ENCODE data around the gene KREMEN1.
"Not testable (repeated sequence)": the region's sequence is repeated elsewhere in the genome, so short reads cannot be mapped to it uniquely, and the experiment has no call there.

The KREMEN1 gene

GRCh38 chr22:29080106-29080975 lies 7.5 kb downstream of the KREMEN1 start:
- H3K4me3 Mint-ChIP-seq = no peak overlapping the region

GRCh38 chr22:29081517-29082236 lies 8.8 kb downstream of the KREMEN1 start:
- Mint-ChIP-seq H3K4me1 (no peaks in the 10 kb centered on the region), H3K27ac (no peak overlapping the region), H3K9me3 (no peaks in the 10 kb centered on the region), H3K27me3 (peaks cover 38% of the 10 kb centered on the region), H3K4me3 (no peak overlapping the region), H3K36me3 (no peaks in the 10 kb centered on the region)
- ATAC-seq = no peak

More at GRCh38 chr22:29080106-29080975, 7.5 kb downstream of the KREMEN1 start:
- no peak for ATAC-seq
- H3K4me1 Mint-ChIP-seq = no peaks in the 10 kb centered on the region
- H3K27me3 Mint-ChIP-seq = peaks cover 48% of the 10 kb centered on the region
- no peaks in the 10 kb centered on the region for H3K9me3 Mint-ChIP-seq
- no peaks in the 10 kb centered on the region for H3K36me3 Mint-ChIP-seq
- H3K27ac Mint-ChIP-seq = no peak overlapping the region

- Mint-ChIP-seq H3K4me3 (no peak overlapping the region), H3K27ac (no peak overlapping the region), H3K9me3 (no peaks in the 10 kb centered on the region), H3K36me3 (no peaks in the 10 kb centered on the region), H3K4me1 (no peaks in the 10 kb centered on the region), H3K27me3 (peaks cover 34% of the 10 kb centered on the region)
- ATAC-seq = no peak
Measured at GRCh38 chr22:29082826-29083545, 10.2 kb downstream of the KREMEN1 start.

GRCh38 chr22:29083576-29083932 lies 10.7 kb downstream of the KREMEN1 start:
- H3K36me3 Mint-ChIP-seq, ATAC-seq, H3K9me3 Mint-ChIP-seq, H3K27ac Mint-ChIP-seq, H3K4me3 Mint-ChIP-seq, H3K4me1 Mint-ChIP-seq: not testable (repeated sequence)
- H3K27me3 Mint-ChIP-seq = peaks cover 28% of the 10 kb centered on the region

GRCh38 chr22:29083933-29084591 lies 11.2 kb downstream of the KREMEN1 start:
- Mint-ChIP-seq H3K9me3 (no peaks in the 10 kb centered on the region), H3K4me1 (no peaks in the 10 kb centered on the region), H3K27ac (no peak overlapping the region), H3K36me3 (no peaks in the 10 kb centered on the region), H3K27me3 (peaks cover 28% of the 10 kb centered on the region), H3K4me3 (no peak overlapping the region)
- ATAC-seq = no peak

- Mint-ChIP-seq H3K4me1 (no peaks in the 10 kb centered on the region), H3K36me3 (no peaks in the 10 kb centered on the region), H3K9me3 (no peaks in the 10 kb centered on the region), H3K27ac (no peak overlapping the region), H3K4me3 (no peak overlapping the region), H3K27me3 (peaks cover 33% of the 10 kb centered on the region)
- no peak for ATAC-seq
Measured at GRCh38 chr22:29087012-29087411, 14.2 kb downstream of the KREMEN1 start.

- Mint-ChIP-seq H3K36me3 (no peaks in the 10 kb centered on the region), H3K27ac (no peak overlapping the region), H3K4me1 (no peaks in the 10 kb centered on the region), H3K4me3 (no peak overlapping the region), H3K9me3 (no peaks in the 10 kb centered on the region), H3K27me3 (peaks cover 30% of the 10 kb centered on the region)
- no peak for ATAC-seq
Measured at GRCh38 chr22:29088809-29089208, 16.0 kb downstream of the KREMEN1 start.

- peaks cover 28% of the 10 kb centered on the region for H3K27me3 Mint-ChIP-seq
- H3K4me1 Mint-ChIP-seq = no peaks in the 10 kb centered on the region
- H3K27ac Mint-ChIP-seq = no peak overlapping the region
- no peak for ATAC-seq
- no peak overlapping the region for H3K4me3 Mint-ChIP-seq
- H3K9me3 Mint-ChIP-seq = no peaks in the 10 kb centered on the region
- H3K36me3 Mint-ChIP-seq = no peaks in the 10 kb centered on the region
Measured at GRCh38 chr22:29089507-29089906, 16.7 kb downstream of the KREMEN1 start.

- H3K9me3 Mint-ChIP-seq = no peaks in the 10 kb centered on the region
- ATAC-seq = no peak
- H3K36me3 Mint-ChIP-seq = no peaks in the 10 kb centered on the region
- H3K27ac Mint-ChIP-seq = no peak overlapping the region
- no peaks in the 10 kb centered on the region for H3K4me1 Mint-ChIP-seq
- no peak overlapping the region for H3K4me3 Mint-ChIP-seq
- H3K27me3 Mint-ChIP-seq = peaks cover 28% of the 10 kb centered on the region
Measured at GRCh38 chr22:29090039-29090438, 17.2 kb downstream of the KREMEN1 start.

GRCh38 chr22:29092243-29092642 lies 19.4 kb downstream of the KREMEN1 start:
- Mint-ChIP-seq H3K27me3 (peaks cover 28% of the 10 kb centered on the region), H3K4me1 (no peaks in the 10 kb centered on the region), H3K36me3 (no peaks in the 10 kb centered on the region), H3K27ac (no peak overlapping the region), H3K4me3 (no peak overlapping the region), H3K9me3 (no peaks in the 10 kb centered on the region)
- no peak for ATAC-seq

GRCh38 chr22:29093030-29093429 lies 20.2 kb downstream of the KREMEN1 start:
- Mint-ChIP-seq H3K27ac (no peak overlapping the region), H3K27me3 (peaks cover 28% of the 10 kb centered on the region), H3K4me3 (no peak overlapping the region), H3K4me1 (no peaks in the 10 kb centered on the region), H3K36me3 (no peaks in the 10 kb centered on the region), H3K9me3 (no peaks in the 10 kb centered on the region)
- no peak for ATAC-seq

- no peak overlapping the region for H3K4me3 Mint-ChIP-seq
- ATAC-seq = no peak
- no peak overlapping the region for H3K27ac Mint-ChIP-seq
- no peaks in the 10 kb centered on the region for H3K9me3 Mint-ChIP-seq
- H3K4me1 Mint-ChIP-seq = no peaks in the 10 kb centered on the region
- peaks cover 32% of the 10 kb centered on the region for H3K27me3 Mint-ChIP-seq
- H3K36me3 Mint-ChIP-seq = no peaks in the 10 kb centered on the region
Measured at GRCh38 chr22:29093501-29094300, 20.9 kb downstream of the KREMEN1 start.

- Mint-ChIP-seq H3K4me1 (no peaks in the 10 kb centered on the region), H3K4me3 (no peak overlapping the region), H3K36me3 (no peaks in the 10 kb centered on the region), H3K27ac (no peak overlapping the region), H3K9me3 (no peaks in the 10 kb centered on the region), H3K27me3 (peaks cover 30% of the 10 kb centered on the region)
- no peak for ATAC-seq
Measured at GRCh38 chr22:29095459-29095858, 22.6 kb downstream of the KREMEN1 start.

Measured in stimulated activated memory B cell treated with anti-CD40 and anti-IgM and Interleukin-4, amounts not matched to agents 10 μg/mL and 1 μg/mL and 100 μg/mL, for 72 hours (primary cell).